ENCODE measurements around the gene HSF5.

GRCh38 chr17:58370716-58371115 is 117.5 kb downstream of the HSF5 start:
- TF ChIP-seq MYC (IDR thresholded peaks at IDR 0.05; ENCODE audit: borderline replicate concordance, low read length): no peak
- TF ChIP-seq CTCF (IDR thresholded peaks at IDR 0.05): no peak
- TF ChIP-seq NR3C1 (IDR thresholded peaks at IDR 0.05): no peak
- no peak for TF ChIP-seq BHLHE40 (IDR thresholded peaks at IDR 0.05; ENCODE audit: low read depth, low read length)
- TF ChIP-seq GATA3 (IDR thresholded peaks at IDR 0.05; ENCODE audit: borderline replicate concordance): no peak
- no peak for TF ChIP-seq POLR2A (IDR thresholded peaks at IDR 0.05; ENCODE audit: low read length)

All from A549 (cell line).